Panc1 (cell line): ENCODE measurements around the gene KRTAP1-4. TPM values are rescaled to one million over a fixed set of nuclear protein-coding genes. Genes with fewer than 3 reads are reported as not detected.
"Not testable (repeated sequence)": the region's sequence is repeated elsewhere in the genome, so short reads cannot be mapped to it uniquely, and the experiment has no call there.

ENCODE experiments used
- ATAC-seq: fragments of 200-7000 bp; cut with Tn5 transposase; 2 replicates; pipeline ENCODE4 v1.9.1; 2020; ENCODE audit warnings: mild to moderate bottlenecking, moderate library complexity
- BruUV-seq: library from RNA; stranded (reverse); fragments of 400-500 nt; replicated peaks from 2 replicates; lab custom pipeline; 2021; lab: Mats Ljungman, UMichigan
- CTCF ChIA-PET: fragments of 300-600 bp; sonication (Branson Sonifier 250); formaldehyde crosslinking; loops from one replicate; lab custom pipeline; 2022; ENCODE audit warnings: antibody characterized with exemption; lab: Charles Lee
- POLR2A ChIA-PET: fragments of 300-600 bp; sonication (Branson Sonifier 250); formaldehyde crosslinking; loops from one replicate; lab custom pipeline; 2022; ENCODE audit warnings: antibody characterized with exemption; lab: Charles Lee
- DNase-seq: peaks from one replicate; pipeline ENCODE4 v3.0.0-alpha.2; 2010; ENCODE audit warnings: low read depth, low spot score
- H3K27ac ChIP-seq: 2 replicates; pipeline ENCODE4 v1.5.1; 2011; ENCODE audit warnings: mild to moderate bottlenecking, low read length, inconsistent platforms
- H3K27me3 ChIP-seq: fragments of 200-500 bp; sonication (Bioruptor generic); 2 replicates; pipeline ENCODE4 v1.6.0; 2014; ENCODE audit warnings: low read length, inconsistent platforms; ENCODE audit not compliant: control insufficient read depth, insufficient read depth
- H3K36me3 ChIP-seq: fragments of 200-500 bp; sonication (Bioruptor generic); 2 replicates; pipeline ENCODE4 v1.5.1; 2014; ENCODE audit warnings: inconsistent platforms, mild to moderate bottlenecking, low read length, moderate library complexity; ENCODE audit not compliant: control insufficient read depth, insufficient read depth
- H3K4me1 ChIP-seq: 2 replicates; pipeline ENCODE4 v1.5.1; 2011; ENCODE audit warnings: inconsistent platforms, mild to moderate bottlenecking, low read length, moderate library complexity; ENCODE audit not compliant: control insufficient read depth, insufficient read depth
- H3K4me3 ChIP-seq, 2 experiments: 2 replicates each; pipeline ENCODE4 v1.5.1; 2011 to 2012; ENCODE audit warnings: low read depth in 2 of 2, low read length in 2 of 2, mild to moderate bottlenecking in 2 of 2, inconsistent platforms in 1 of 2, moderate library complexity in 1 of 2
- H3K9me3 ChIP-seq: fragments of 200-500 bp; sonication (Bioruptor generic); 2 replicates; pipeline ENCODE4 v1.5.1; 2014; ENCODE audit warnings: low read depth, mild to moderate bottlenecking, inconsistent platforms, low read length, moderate library complexity; ENCODE audit not compliant: control insufficient read depth, insufficient read depth
- POLR2AphosphoS5 ChIP-seq: IDR thresholded peaks from 2 replicates; pipeline ENCODE4 v1.6.1; 2012; ENCODE audit warnings: mild to moderate bottlenecking, low read depth, low read length, moderate library complexity
- SIN3A ChIP-seq: IDR thresholded peaks from 2 replicates; pipeline ENCODE4 v1.6.1; 2012; ENCODE audit warnings: low read depth, mild to moderate bottlenecking, low read length, moderate library complexity, borderline replicate concordance; ENCODE audit not compliant: insufficient read depth
- TCF7L2 ChIP-seq: IDR thresholded peaks from 2 replicates; pipeline ENCODE4 v1.6.1; 2011; ENCODE audit warnings: mild to moderate bottlenecking, low read depth, low read length, inconsistent platforms
- in situ Hi-C: cut with HindIII; loops from 2 replicates; pipeline ENCODE4 v1.10.0; 2016; ENCODE audit warnings: low sequenced_read_pairs, low pct_unique_long_range_greater_than_20kb
- intact Hi-C: fragments of 100-400 bp; cut with micrococcal nuclease; formaldehyde crosslinking; loops from one replicate; pipeline ENCODE4 v1.10.0; 2022; ENCODE audit not compliant: unreplicated experiment
- total RNA-seq: library from RNA; stranded (reverse); gene quantifications from one replicate; pipeline ENCODE4 v1.2.1, GENCODE V29; 2021; ENCODE audit not compliant: unreplicated experiment
- TF ChIP-seq, protein P1 (sequence below): fragments of 450-650 bp; IDR thresholded peaks from 2 replicates; pipeline ENCODE4 v1.5.1; 2017; ENCODE audit warnings: mild to moderate bottlenecking
- TF ChIP-seq, protein P2 (sequence below), 2 experiments: IDR thresholded peaks; 2 replicates each; pipeline ENCODE4 v1.6.1; 2011 to 2012; ENCODE audit warnings: low read depth in 2 of 2, control low read depth in 1 of 2, low read length in 1 of 2, mild to moderate bottlenecking in 1 of 2, moderate library complexity in 1 of 2; ENCODE audit not compliant: insufficient read depth in 1 of 2

KRTAP1-4 gene
- total RNA-seq, 1 experiment from 2014 or later = not detected

DNA sequence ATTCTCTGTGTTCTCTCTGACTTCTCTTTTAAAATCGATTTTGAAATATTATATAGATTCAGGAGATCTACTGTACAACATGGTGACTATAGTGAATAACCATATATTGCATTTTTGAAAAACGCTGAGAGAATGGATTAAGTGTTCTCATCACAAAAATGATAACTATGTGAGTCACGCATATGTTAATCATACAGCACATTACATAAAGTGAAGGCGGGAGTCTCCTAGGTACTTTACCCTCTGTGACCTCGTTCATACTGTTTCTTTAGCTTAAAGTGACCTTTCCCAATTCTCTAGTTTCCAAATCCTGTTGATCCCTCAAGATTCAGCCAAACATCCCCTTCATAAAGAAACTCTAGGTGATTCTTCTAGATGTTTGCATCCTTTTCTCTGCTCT lies 27.2 kb downstream of the KRTAP1-4 start:
- H3K9me3 ChIP-seq = no peaks in the 10 kb centered on the region
- H3K4me1 ChIP-seq = no peaks in the 10 kb centered on the region
- TF ChIP-seq TCF7L2 (no peak), SIN3A (no peak), POLR2AphosphoS5 (no peak)
- TF ChIP-seq, protein P1, sequence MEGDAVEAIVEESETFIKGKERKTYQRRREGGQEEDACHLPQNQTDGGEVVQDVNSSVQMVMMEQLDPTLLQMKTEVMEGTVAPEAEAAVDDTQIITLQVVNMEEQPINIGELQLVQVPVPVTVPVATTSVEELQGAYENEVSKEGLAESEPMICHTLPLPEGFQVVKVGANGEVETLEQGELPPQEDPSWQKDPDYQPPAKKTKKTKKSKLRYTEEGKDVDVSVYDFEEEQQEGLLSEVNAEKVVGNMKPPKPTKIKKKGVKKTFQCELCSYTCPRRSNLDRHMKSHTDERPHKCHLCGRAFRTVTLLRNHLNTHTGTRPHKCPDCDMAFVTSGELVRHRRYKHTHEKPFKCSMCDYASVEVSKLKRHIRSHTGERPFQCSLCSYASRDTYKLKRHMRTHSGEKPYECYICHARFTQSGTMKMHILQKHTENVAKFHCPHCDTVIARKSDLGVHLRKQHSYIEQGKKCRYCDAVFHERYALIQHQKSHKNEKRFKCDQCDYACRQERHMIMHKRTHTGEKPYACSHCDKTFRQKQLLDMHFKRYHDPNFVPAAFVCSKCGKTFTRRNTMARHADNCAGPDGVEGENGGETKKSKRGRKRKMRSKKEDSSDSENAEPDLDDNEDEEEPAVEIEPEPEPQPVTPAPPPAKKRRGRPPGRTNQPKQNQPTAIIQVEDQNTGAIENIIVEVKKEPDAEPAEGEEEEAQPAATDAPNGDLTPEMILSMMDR = no peak
- TF ChIP-seq, protein P2, sequence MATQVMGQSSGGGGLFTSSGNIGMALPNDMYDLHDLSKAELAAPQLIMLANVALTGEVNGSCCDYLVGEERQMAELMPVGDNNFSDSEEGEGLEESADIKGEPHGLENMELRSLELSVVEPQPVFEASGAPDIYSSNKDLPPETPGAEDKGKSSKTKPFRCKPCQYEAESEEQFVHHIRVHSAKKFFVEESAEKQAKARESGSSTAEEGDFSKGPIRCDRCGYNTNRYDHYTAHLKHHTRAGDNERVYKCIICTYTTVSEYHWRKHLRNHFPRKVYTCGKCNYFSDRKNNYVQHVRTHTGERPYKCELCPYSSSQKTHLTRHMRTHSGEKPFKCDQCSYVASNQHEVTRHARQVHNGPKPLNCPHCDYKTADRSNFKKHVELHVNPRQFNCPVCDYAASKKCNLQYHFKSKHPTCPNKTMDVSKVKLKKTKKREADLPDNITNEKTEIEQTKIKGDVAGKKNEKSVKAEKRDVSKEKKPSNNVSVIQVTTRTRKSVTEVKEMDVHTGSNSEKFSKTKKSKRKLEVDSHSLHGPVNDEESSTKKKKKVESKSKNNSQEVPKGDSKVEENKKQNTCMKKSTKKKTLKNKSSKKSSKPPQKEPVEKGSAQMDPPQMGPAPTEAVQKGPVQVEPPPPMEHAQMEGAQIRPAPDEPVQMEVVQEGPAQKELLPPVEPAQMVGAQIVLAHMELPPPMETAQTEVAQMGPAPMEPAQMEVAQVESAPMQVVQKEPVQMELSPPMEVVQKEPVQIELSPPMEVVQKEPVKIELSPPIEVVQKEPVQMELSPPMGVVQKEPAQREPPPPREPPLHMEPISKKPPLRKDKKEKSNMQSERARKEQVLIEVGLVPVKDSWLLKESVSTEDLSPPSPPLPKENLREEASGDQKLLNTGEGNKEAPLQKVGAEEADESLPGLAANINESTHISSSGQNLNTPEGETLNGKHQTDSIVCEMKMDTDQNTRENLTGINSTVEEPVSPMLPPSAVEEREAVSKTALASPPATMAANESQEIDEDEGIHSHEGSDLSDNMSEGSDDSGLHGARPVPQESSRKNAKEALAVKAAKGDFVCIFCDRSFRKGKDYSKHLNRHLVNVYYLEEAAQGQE (IDR thresholded peaks at IDR 0.05; ENCODE audit: insufficient read depth in 1 of 2, low read depth in 2 of 2, low read length in 1 of 2) = no peak
- in situ Hi-C loops (no loop called here), intact Hi-C loops (no loop called here)
- H3K4me3 ChIP-seq = no peak overlapping the region
- ATAC-seq = no peak
- BruUV-seq = no TSS peak
- POLR2A ChIA-PET = no interaction called here
- peaks cover 9% of the 10 kb centered on the region; the same call in 1 of the 2 replicates for H3K27me3 ChIP-seq
- H3K36me3 ChIP-seq = no peaks in the 10 kb centered on the region
- no peak for DNase-seq
- H3K27ac ChIP-seq = no peak overlapping the region
- CTCF ChIA-PET = no interaction called here

DNA sequence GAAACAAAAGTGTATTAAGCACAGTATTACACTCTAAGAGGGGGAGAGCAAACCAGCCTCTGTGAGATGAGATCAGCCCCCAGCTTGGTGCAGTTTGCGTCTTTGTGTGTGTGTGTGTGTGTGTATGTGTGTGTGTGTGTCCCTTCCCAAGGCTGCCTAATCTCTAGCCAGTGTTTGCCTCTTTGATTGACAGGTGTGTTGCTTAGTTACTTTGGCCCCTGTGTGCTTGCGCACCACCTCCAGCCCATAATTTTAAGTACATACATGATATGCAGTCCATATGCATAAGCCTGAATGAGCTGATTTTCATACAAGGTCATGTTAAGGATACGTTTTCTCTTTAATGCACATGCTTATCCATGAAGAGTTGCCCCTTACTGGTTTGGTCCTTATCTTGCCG lies 28.2 kb downstream of the KRTAP1-4 start:
- Histone ChIP-seq H3K9me3 (no peaks in the 10 kb centered on the region), H3K27ac (no peak overlapping the region), H3K27me3 (peaks cover 14% of the 10 kb centered on the region; the same call in 1 of the 2 replicates), H3K4me1 (no peaks in the 10 kb centered on the region), H3K4me3 (no peak overlapping the region), H3K36me3 (no peaks in the 10 kb centered on the region)
- intact Hi-C loops = no loop called here
- TF ChIP-seq, protein P1 = no peak
- TF ChIP-seq TCF7L2 (no peak), POLR2AphosphoS5 (no peak), SIN3A (no peak)
- TF ChIP-seq, protein P2 (IDR thresholded peaks at IDR 0.05; ENCODE audit: insufficient read depth in 1 of 2, low read depth in 2 of 2, low read length in 1 of 2) = no peak
- in situ Hi-C loops = no loop called here
- BruUV-seq = no TSS peak
- ChIA-PET CTCF (no interaction called here), POLR2A (no interaction called here)
- ATAC-seq = no peak
- DNase-seq = no peak

DNA sequence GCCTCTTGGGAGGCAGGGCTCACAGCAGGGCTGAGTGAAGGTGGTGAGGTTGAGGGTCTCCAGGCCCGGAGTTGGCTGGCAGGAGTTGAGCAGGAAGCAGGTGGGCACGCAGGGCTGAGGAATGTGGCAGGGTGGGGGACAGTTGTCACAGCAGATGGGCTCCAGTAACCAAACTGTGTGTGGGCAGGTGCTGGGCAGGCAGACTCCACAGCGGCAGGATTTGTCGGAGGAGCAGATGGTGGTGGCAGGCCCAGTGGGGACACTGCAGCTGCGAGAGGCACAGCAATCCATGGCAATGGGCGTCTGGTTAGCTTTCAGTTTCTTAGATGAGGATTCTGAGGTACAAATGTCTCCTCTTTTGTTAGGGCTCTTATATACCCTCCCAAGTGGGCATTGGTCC lies 30.4 kb downstream of the KRTAP1-4 start, which contains the start of gene KRTAP3-2:
Gene KRTAP3-2 (minus strand): TSS at position 344 of the 400 bp plus-strand sequence. CDS start 53 bp downstream, at position 291.
- peaks cover 20% of the 10 kb centered on the region for H3K27me3 ChIP-seq
- CTCF ChIA-PET, BruUV-seq, H3K9me3 ChIP-seq, intact Hi-C loops, H3K36me3 ChIP-seq, H3K27ac ChIP-seq, H3K4me3 ChIP-seq, H3K4me1 ChIP-seq, POLR2A ChIA-PET, in situ Hi-C loops, ATAC-seq, DNase-seq: not testable (repeated sequence)
